ENCODE data around the gene FGF8.

- TF ChIP-seq CTCF (IDR thresholded peaks at IDR 0.05) = no peak
- no peak for TF ChIP-seq POLR2A (IDR thresholded peaks at IDR 0.05)
Observed at GRCh38 chr10:101763141-101763846, 12.6 kb downstream of the FGF8 start.
